ENCODE results near the gene PTX3.

The PTX3 gene

DNA sequence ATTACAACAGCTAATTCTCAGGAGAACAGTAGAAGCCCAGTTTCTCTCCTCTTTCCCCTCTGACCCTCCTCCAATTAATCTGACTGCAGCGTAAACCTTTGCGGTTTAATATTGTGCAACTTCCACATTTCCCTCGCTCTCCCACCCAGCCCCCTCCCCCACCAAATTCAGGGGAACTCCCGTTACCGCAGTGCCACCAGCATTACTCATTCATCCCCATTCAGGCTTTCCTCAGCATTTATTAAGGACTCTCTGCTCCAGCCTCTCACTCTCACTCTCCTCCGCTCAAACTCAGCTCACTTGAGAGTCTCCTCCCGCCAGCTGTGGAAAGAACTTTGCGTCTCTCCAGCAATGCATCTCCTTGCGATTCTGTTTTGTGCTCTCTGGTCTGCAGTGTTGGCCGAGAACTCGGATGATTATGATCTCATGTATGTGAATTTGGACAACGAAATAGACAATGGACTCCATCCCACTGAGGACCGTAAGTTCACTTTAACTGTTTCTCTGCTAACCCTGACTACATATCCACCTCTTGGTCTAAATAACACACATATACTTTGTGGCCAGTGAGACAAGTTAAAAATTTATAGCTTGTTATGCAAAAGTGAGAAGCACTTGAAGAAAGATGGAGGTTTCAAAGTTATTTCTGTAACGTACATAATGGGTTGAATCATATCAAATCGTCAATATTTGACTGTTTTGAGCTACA is at the start of gene PTX3:
PTX3 (plus strand) TSS at position 268 of the 709 bp plus-strand sequence; CDS start at position 352, 84 bp downstream.
- peak; percentile 95 to 97 for DNase-seq (ENCODE audit: low read depth in 2 of 2)
- TF ChIP-seq, protein P1, sequence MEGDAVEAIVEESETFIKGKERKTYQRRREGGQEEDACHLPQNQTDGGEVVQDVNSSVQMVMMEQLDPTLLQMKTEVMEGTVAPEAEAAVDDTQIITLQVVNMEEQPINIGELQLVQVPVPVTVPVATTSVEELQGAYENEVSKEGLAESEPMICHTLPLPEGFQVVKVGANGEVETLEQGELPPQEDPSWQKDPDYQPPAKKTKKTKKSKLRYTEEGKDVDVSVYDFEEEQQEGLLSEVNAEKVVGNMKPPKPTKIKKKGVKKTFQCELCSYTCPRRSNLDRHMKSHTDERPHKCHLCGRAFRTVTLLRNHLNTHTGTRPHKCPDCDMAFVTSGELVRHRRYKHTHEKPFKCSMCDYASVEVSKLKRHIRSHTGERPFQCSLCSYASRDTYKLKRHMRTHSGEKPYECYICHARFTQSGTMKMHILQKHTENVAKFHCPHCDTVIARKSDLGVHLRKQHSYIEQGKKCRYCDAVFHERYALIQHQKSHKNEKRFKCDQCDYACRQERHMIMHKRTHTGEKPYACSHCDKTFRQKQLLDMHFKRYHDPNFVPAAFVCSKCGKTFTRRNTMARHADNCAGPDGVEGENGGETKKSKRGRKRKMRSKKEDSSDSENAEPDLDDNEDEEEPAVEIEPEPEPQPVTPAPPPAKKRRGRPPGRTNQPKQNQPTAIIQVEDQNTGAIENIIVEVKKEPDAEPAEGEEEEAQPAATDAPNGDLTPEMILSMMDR (IDR thresholded peaks at IDR 0.05; ENCODE audit: low read depth, low read length): no peak
- H3K4me3 ChIP-seq (replicated peaks in 1 of 2; ENCODE audit: low read depth in 2 of 2, low read length in 2 of 2): peak within 1 kb of the TSS; percentile 71

DNA sequence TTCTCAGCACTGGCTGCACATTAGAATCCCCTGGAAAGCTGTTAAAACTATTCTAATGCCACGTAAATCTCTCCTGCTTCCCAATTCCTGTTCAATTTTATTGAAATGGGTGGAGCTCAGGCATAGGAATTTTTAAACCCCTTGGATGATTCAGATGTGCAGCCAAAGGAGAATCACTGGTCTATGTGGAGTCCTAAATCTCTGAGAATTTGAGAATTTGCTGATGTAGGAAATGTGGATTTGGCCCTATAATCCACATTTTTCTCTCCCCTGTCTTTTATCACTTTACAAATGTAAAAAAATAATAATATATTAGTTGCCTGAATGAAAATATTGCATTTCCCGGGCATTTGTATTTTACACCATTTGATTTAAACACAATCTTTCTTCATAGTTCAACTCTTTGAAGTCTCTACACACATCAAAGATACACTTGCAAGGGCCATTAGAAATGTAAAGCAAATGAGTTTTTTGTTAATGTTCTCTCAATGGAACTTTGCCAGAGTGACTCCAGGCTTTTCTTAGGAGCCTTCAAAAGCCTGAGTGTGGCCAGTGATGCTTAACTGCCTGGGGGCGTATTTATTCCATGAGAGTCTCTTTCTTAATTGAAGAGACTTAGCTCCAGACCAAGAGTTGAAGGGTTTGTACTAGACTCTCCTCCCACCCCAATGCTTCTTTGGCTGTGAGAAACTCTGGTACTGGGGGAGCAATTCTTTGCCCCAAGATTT is 48.8 kb upstream of the PTX3 start:
- TF ChIP-seq, protein P1 (IDR thresholded peaks at IDR 0.05; ENCODE audit: low read depth, low read length): no peak
- H3K4me3 ChIP-seq (replicated peaks in 1 of 2; ENCODE audit: low read depth in 2 of 2, low read length in 2 of 2): no peak overlapping the region
- DNase-seq (ENCODE audit: low read depth in 2 of 2): no peak

DNA sequence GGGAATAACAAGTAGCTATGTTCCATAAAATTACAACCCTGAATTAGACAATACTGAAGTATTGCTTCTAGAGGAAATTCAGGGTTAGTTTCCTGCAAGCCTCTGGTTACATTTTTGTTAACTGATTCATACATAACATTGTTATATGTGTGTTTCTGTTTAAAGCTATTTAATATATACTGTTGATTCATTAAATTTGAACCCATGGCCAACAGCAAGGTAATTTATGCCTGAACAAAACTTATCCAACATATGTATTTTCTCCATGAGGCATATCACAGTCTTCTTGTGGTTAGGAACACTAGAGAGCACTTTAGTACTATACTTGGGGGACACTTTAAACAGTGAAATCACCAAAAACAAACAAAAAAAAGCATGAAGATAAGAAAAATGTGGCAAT is 47.7 kb upstream of the PTX3 start:
- TF ChIP-seq, protein P1 (IDR thresholded peaks at IDR 0.05; ENCODE audit: low read depth, low read length): no peak
- H3K4me3 ChIP-seq (replicated peaks in 1 of 2; ENCODE audit: low read depth in 2 of 2, low read length in 2 of 2): no peak overlapping the region
- peak; percentile 34 to 56 for DNase-seq (ENCODE audit: low read depth in 2 of 2)

DNA sequence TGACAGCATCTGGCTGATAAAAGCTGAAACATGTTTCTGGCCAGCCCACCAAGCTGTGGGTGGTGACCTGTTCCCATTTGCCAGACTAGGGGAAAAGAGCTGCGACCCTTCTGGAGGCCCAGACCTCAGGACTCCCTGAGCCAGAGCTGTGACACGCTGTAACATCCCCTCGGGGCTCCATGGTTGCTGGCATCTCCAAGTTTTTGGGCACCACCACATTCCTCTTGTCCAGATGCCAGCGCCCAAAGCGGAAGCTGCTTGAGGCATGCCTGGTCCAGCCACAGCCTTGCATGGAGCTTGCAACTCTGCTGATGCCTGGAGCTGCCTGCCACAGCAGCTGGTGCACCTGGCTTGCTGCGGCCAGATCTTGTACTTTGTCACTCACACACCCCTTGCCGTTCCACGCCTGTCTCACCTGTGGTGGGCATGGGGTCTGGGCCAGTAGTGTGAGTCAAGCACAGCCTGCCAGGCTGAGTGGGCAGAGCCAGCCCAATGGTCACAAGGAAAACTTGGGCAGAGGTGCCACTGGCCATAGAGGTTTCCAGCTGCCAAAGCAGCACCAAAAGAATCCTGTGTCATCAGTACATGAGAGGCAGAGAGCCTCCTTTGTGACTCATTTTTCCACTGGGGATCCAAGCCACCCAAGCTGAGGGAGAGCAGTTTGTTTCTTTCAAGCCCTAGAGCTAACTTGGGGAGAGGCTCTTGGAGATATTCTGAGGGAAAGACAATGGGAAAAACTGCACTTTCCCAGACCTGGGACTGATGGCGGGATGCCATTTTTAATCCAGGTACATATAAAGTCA is 45.7 kb upstream of the PTX3 start:
- TF ChIP-seq, protein P1 (IDR thresholded peaks at IDR 0.05; ENCODE audit: low read depth, low read length): no peak
- DNase-seq (ENCODE audit: low read depth in 2 of 2): peak in 1 of 2 donors; percentile 40
- no peak overlapping the region for H3K4me3 ChIP-seq (replicated peaks in 1 of 2; ENCODE audit: low read depth in 2 of 2, low read length in 2 of 2)

DNA sequence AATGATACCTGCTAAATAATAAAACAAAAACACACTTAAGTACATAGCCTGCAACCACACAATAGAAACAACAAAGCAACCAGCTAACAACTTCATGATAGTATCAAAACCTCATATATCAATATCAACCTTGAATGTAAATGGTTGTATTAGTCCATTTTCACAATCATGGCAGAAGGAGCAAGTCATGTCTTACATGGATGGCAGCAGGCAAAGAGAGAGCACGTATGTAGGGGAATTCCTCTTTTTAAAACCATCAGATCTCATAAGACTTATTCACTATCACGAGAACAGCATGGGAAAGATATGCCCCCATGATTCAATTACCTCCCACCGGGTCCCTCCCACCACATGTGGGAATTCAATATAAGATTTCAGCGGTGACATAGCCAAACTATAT is 44.5 kb upstream of the PTX3 start:
- TF ChIP-seq, protein P1 (IDR thresholded peaks at IDR 0.05; ENCODE audit: low read depth, low read length): no peak
- DNase-seq (ENCODE audit: low read depth in 2 of 2): no peak
- no peak overlapping the region for H3K4me3 ChIP-seq (replicated peaks in 1 of 2; ENCODE audit: low read depth in 2 of 2, low read length in 2 of 2)

DNA sequence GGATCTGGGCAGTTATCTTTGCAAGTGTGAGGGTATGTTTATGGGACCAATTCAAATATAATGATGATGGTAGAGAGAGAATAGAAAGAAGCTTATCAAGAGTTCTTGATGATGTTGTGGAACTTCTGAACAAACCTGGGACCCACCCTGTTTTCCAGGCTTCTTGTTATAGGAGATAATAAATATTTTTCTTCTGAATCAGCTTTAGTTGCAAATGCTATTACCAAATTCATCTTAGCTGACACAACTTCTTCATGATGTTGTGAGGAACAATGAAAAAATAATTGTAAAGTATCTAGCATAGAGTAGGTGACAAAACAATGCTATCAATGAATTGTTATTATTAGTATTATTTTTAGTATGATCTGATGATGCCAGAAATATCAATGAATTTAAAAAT is 43.5 kb upstream of the PTX3 start:
- DNase-seq (ENCODE audit: low read depth in 2 of 2): peak in 1 of 2 donors; percentile 60
- TF ChIP-seq, protein P1 (IDR thresholded peaks at IDR 0.05; ENCODE audit: low read depth, low read length): no peak
- H3K4me3 ChIP-seq (replicated peaks in 1 of 2; ENCODE audit: low read depth in 2 of 2, low read length in 2 of 2): no peak overlapping the region
